Tibial nerve (tissue), 4 donors: ENCODE measurements around the gene YIF1A. TPM values are rescaled to one million over a fixed set of nuclear protein-coding genes. Genes with fewer than 3 reads are reported as not detected.

Experiments
- DNase-seq, 2 donors: peaks; one replicate each; pipeline ENCODE4 v3.0.0-alpha.2; 2019; ENCODE audit warnings: low spot score in 2 of 2
- H3K27ac ChIP-seq, 4 donors: fragments of 200-600 bp; sonication (generic) in 3 of 4; one replicate each; pipeline ENCODE4 v1.5.1; 2017 to 2019; ENCODE audit warnings: mild to moderate bottlenecking in 1 of 4
- H3K27me3 ChIP-seq, 2 donors: fragments of 200-600 bp; sonication (generic) in 1 of 2; one replicate each; pipeline versions ENCODE4 v1.5.1 to v1.6.0; 2017 to 2019
- H3K36me3 ChIP-seq, 3 donors: fragments of 200-600 bp; sonication (generic); one replicate each; pipeline ENCODE4 v1.5.1; 2018 to 2019
- H3K4me1 ChIP-seq, 4 donors: fragments of 200-600 bp; sonication (generic) in 3 of 4; one replicate each; pipeline ENCODE4 v1.5.1; 2017 to 2019
- H3K4me3 ChIP-seq, 4 donors: fragments of 200-600 bp; sonication (generic) in 3 of 4; one replicate each; pipeline ENCODE4 v1.5.1; 2017 to 2019; ENCODE audit warnings: mild to moderate bottlenecking in 1 of 4, moderate library complexity in 1 of 4
- H3K9me3 ChIP-seq, 4 donors: fragments of 200-600 bp; sonication (generic) in 3 of 4; one replicate each; pipeline ENCODE4 v1.5.1; 2017 to 2019
- EP300 ChIP-seq, 2 donors: sonication (generic); formaldehyde crosslinking; IDR thresholded peaks; one replicate each; pipeline ENCODE4 v1.6.1; 2017; ENCODE audit warnings: antibody characterized with exemption in 2 of 2, mild to moderate bottlenecking in 1 of 2
- POLR2A ChIP-seq, 2 donors: fragments of 450-650 bp; IDR thresholded peaks; one replicate each; pipeline ENCODE4 v1.6.1; 2017; ENCODE audit warnings: antibody characterized with exemption in 2 of 2, mild to moderate bottlenecking in 2 of 2, moderate library complexity in 2 of 2
- WGBS, 2 donors: methylation state at CpG; one replicate each; pipeline ENCODE4 v1.1.5; 2018; 5-methylcytosine and 5-hydroxymethylcytosine counted together
- total RNA-seq, 4 donors: library from RNA; depleted of rRNA; stranded (reverse); fragments of >200 nt; gene quantifications; one replicate each; pipeline ENCODE4 v1.1.0, GENCODE V29; 2016
- TF ChIP-seq, protein P1 (sequence below), 5 experiments: fragments of 200-600 bp in 3 of 5; fragments of 450-650 bp in 2 of 5; sonication (generic) in 3 of 5; IDR thresholded peaks; one replicate each; pipeline ENCODE4 v1.5.1; 2016 to 2019; ENCODE audit warnings: antibody characterized with exemption in 5 of 5, mild to moderate bottlenecking in 3 of 5, moderate library complexity in 2 of 5

YIF1A gene, protein sequence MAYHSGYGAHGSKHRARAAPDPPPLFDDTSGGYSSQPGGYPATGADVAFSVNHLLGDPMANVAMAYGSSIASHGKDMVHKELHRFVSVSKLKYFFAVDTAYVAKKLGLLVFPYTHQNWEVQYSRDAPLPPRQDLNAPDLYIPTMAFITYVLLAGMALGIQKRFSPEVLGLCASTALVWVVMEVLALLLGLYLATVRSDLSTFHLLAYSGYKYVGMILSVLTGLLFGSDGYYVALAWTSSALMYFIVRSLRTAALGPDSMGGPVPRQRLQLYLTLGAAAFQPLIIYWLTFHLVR
- total RNA-seq, result 100 to 1,000 TPM in 2 of 4 donors, 10 to 100 TPM in 2; 76.0 to 143 (median 90.6) TPM

- H3K9me3 ChIP-seq, result no peaks in the 10 kb centered on the region
- peaks cover 0 to 61% (median 25%) of the 10 kb centered on the region in 4 donors for H3K4me1 ChIP-seq
- H3K27ac ChIP-seq, result peak within 1 kb of the TSS; percentile 90 to 97 (median 96)
- WGBS, 2 donors, result 1% methylated on average over 28 to 63 of the region's 87 CpGs
- peak; percentile 95 to 97 for DNase-seq
- TF ChIP-seq POLR2A (IDR thresholded peaks at IDR 0.05) (peak; percentile 93 to 97), EP300 (IDR thresholded peaks at IDR 0.05) (peak; percentile 75 to 96)
- TF ChIP-seq, protein P1, sequence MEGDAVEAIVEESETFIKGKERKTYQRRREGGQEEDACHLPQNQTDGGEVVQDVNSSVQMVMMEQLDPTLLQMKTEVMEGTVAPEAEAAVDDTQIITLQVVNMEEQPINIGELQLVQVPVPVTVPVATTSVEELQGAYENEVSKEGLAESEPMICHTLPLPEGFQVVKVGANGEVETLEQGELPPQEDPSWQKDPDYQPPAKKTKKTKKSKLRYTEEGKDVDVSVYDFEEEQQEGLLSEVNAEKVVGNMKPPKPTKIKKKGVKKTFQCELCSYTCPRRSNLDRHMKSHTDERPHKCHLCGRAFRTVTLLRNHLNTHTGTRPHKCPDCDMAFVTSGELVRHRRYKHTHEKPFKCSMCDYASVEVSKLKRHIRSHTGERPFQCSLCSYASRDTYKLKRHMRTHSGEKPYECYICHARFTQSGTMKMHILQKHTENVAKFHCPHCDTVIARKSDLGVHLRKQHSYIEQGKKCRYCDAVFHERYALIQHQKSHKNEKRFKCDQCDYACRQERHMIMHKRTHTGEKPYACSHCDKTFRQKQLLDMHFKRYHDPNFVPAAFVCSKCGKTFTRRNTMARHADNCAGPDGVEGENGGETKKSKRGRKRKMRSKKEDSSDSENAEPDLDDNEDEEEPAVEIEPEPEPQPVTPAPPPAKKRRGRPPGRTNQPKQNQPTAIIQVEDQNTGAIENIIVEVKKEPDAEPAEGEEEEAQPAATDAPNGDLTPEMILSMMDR (IDR thresholded peaks at IDR 0.05), result peak in 2 of 5 experiments; percentile 32 to 63
- H3K36me3 ChIP-seq, result peaks cover 0 to 27% (median 0%) of the 10 kb centered on the region in 3 donors
- peak within 1 kb of the TSS; percentile 65 to 88 (median 83) for H3K4me3 ChIP-seq
- H3K27me3 ChIP-seq, result peaks cover 0 to 30% of the 10 kb centered on the region in 2 donors
Measured at GRCh38 chr11:66288671-66289547, at the start of gene YIF1A. TSS of gene YIF1A (minus strand) at chr11:66289143. CDS start at chr11:66288985, 158 bp downstream.

- peaks cover 0 to 76% (median 29%) of the 10 kb centered on the region in 3 donors for H3K36me3 ChIP-seq
- peaks cover 0 to 30% (median 24%) of the 10 kb centered on the region in 4 donors for H3K4me1 ChIP-seq
- no peak for DNase-seq
- no peak overlapping the region for H3K4me3 ChIP-seq
- 41 to 52% methylated on average over 11 to 17 of the region's 18 CpGs for WGBS, 2 donors
- H3K27ac ChIP-seq, result peak overlapping the region in 3 of 4 donors; percentile 14 to 78 (median 34)
- TF ChIP-seq POLR2A (IDR thresholded peaks at IDR 0.05) (no peak), EP300 (IDR thresholded peaks at IDR 0.05) (no peak)
- TF ChIP-seq, protein P1 (IDR thresholded peaks at IDR 0.05), result no peak
- H3K27me3 ChIP-seq, result no peaks in the 10 kb centered on the region
- H3K9me3 ChIP-seq, result no peaks in the 10 kb centered on the region
Measured at GRCh38 chr11:66337103-66337899, 48.4 kb upstream of the YIF1A start.

DNA sequence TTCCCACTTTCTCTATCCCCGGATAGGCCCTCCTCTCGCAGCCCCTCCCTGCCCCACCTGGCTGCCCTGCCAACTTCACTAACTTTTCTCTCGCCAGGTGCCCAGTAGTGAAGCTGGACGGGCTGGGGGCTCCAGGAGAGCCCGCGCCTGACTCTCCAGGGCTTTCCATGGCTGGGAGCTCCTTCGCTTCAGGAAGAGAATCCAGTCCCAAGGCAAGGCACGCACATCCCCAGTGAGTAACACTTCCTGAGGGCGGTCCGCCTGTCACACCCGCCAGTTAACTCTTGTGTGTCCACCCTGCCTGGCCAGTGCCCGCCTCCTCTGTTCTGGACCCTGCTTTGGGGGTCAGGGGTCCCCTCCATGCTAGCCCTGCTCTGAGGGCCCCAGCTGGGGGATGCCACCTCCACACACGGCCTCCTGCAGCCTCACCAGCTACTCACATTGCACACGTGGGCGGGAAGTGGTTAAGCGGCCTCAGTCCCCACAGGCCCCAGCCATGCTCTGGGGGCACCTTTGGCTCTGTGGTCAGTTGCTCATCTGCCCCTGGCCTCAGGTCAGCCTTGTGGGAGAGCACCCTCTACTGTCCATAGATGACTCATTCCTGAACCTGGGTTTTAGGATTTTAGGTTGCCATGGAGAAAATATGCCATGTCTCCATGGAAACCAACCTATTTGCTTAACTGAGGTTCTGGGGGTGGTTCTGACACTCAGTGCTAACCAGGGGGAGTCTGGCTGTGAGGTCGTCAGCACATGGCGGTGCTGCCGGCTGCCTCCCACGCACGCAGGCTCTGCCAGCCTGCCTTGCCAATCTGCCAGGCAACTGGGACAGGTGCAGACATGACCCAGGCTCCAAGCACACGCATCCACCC is 47.5 kb upstream of the YIF1A start, which contains the start of gene RIN1:
RIN1 (minus strand) TSS at position 201 of the 869 bp plus-strand sequence; CDS start at position 169, 32 bp downstream.
- H3K36me3 ChIP-seq, result peaks cover 0 to 76% (median 21%) of the 10 kb centered on the region in 3 donors

More for the DNA sequence above, 47.5 kb upstream of the YIF1A start, which contains the start of gene RIN1:
- WGBS, 2 donors, result 7 to 9% methylated on average over 19 to 22 of the region's 22 CpGs
- Histone ChIP-seq H3K4me1 (peaks cover 0 to 30% (median 24%) of the 10 kb centered on the region in 4 donors), H3K9me3 (no peaks in the 10 kb centered on the region), H3K27me3 (no peaks in the 10 kb centered on the region), H3K4me3 (peak within 1 kb of the TSS; percentile 32 to 65 (median 56)), H3K27ac (peak within 1 kb of the TSS in 3 of 4 donors; percentile 69 to 78 (median 76))
- TF ChIP-seq POLR2A (IDR thresholded peaks at IDR 0.05), result no peak
- TF ChIP-seq EP300 (IDR thresholded peaks at IDR 0.05), result peak in 1 of 2 donors; percentile 15
- TF ChIP-seq, protein P1 (IDR thresholded peaks at IDR 0.05), result peak; percentile 9 to 54 (median 30)
- DNase-seq, result no peak
